ENCODE data around the gene LYRM1. TPM values are rescaled to one million over a fixed set of nuclear protein-coding genes. Genes with fewer than 3 reads are reported as not detected.
"Not testable (repeated sequence)": the region's sequence is repeated elsewhere in the genome, so short reads cannot be mapped to it uniquely, and the experiment has no call there.

The LYRM1 gene
- total RNA-seq, 2 experiments from 2014 or later: 13.3 to 14.0 TPM

- H3K27ac Mint-ChIP-seq: no peak overlapping the region
Observed at GRCh38 chr16:20968765-20969164, 68.2 kb downstream of the LYRM1 start.

GRCh38 chr16:20969386-20969785 lies 68.8 kb downstream of the LYRM1 start:
- no peak overlapping the region for H3K27ac Mint-ChIP-seq
- ATAC-seq (ENCODE audit: poor library complexity) (no peak), DNase-seq (no peak)
- H3K27me3 Mint-ChIP-seq: peaks cover 4% of the 10 kb centered on the region
- H3K4me1 Mint-ChIP-seq (ENCODE audit: low read depth): no peaks in the 10 kb centered on the region
- no peaks in the 10 kb centered on the region for H3K36me3 Mint-ChIP-seq (ENCODE audit: low read depth)
- POLR2A ChIA-PET: no interaction called here
- no peak for TF ChIP-seq CTCF (IDR thresholded peaks at IDR 0.05)
- H3K9me3 Mint-ChIP-seq: no peaks in the 10 kb centered on the region
- Histone ChIP-seq H3K4me1 (ENCODE audit: insufficient read depth, low read length) (no peaks in the 10 kb centered on the region), H3K4me3 (ENCODE audit: low read length) (no peak overlapping the region), H3K27me3 (ENCODE audit: control insufficient read depth in 1 of 2, insufficient read depth in 2 of 2, low read length in 2 of 2) (no peaks in the 10 kb centered on the region), H3K36me3 (ENCODE audit: insufficient read depth, low read length) (no peaks in the 10 kb centered on the region), H3K9me3 (ENCODE audit: control insufficient read depth in 1 of 2, insufficient read depth in 1 of 2, low read length in 2 of 2) (no peaks in the 10 kb centered on the region), H3K27ac (ENCODE audit: low read depth in 1 of 2, low read length in 2 of 2) (no peak overlapping the region)
- intact Hi-C loops (cut with DNase I, micrococcal nuclease): no loop called here
- no peak overlapping the region for H3K4me3 Mint-ChIP-seq
- CTCF ChIA-PET: no interaction called here

More at GRCh38 chr16:20968765-20969164, 68.2 kb downstream of the LYRM1 start:
- DNase-seq: no peak
- H3K36me3 ChIP-seq (ENCODE audit: insufficient read depth, low read length): no peaks in the 10 kb centered on the region
- no peak overlapping the region for H3K4me3 Mint-ChIP-seq
- H3K9me3 ChIP-seq (ENCODE audit: control insufficient read depth in 1 of 2, insufficient read depth in 1 of 2, low read length in 2 of 2): no peaks in the 10 kb centered on the region
- ChIA-PET CTCF (no interaction called here), POLR2A (no interaction called here)
- intact Hi-C loops (cut with DNase I, micrococcal nuclease): no loop called here
- no peaks in the 10 kb centered on the region for H3K4me1 Mint-ChIP-seq (ENCODE audit: low read depth)
- H3K27me3 Mint-ChIP-seq: peaks cover 4% of the 10 kb centered on the region
- ATAC-seq (ENCODE audit: poor library complexity): no peak
- no peak overlapping the region for H3K4me3 ChIP-seq (ENCODE audit: low read length)
- no peak overlapping the region for H3K27ac ChIP-seq (ENCODE audit: low read depth in 1 of 2, low read length in 2 of 2)
- no peaks in the 10 kb centered on the region for H3K27me3 ChIP-seq (ENCODE audit: control insufficient read depth in 1 of 2, insufficient read depth in 2 of 2, low read length in 2 of 2)
- no peak for TF ChIP-seq CTCF (IDR thresholded peaks at IDR 0.05)
- no peaks in the 10 kb centered on the region for H3K9me3 Mint-ChIP-seq
- no peaks in the 10 kb centered on the region for H3K36me3 Mint-ChIP-seq (ENCODE audit: low read depth)
- H3K4me1 ChIP-seq (ENCODE audit: insufficient read depth, low read length): no peaks in the 10 kb centered on the region

GRCh38 chr16:20971401-20971800 lies 70.8 kb downstream of the LYRM1 start:
- ChIA-PET CTCF (no interaction called here), POLR2A (interaction anchor here (0.7 kb wide), 1 partner anchor 328 kb away, joined by 4 read pairs; no protein-coding TSS in a partner anchor)
- intact Hi-C loops (cut with DNase I, micrococcal nuclease): no loop called here
- H3K36me3 ChIP-seq (ENCODE audit: insufficient read depth, low read length): no peaks in the 10 kb centered on the region
- Mint-ChIP-seq H3K36me3 (ENCODE audit: low read depth) (no peaks in the 10 kb centered on the region), H3K4me3 (no peak overlapping the region), H3K27ac (no peak overlapping the region), H3K27me3 (peaks cover 4% of the 10 kb centered on the region), H3K9me3 (no peaks in the 10 kb centered on the region), H3K4me1 (ENCODE audit: low read depth) (no peaks in the 10 kb centered on the region)
- H3K4me3 ChIP-seq (ENCODE audit: low read length): no peak overlapping the region
- no peaks in the 10 kb centered on the region for H3K4me1 ChIP-seq (ENCODE audit: insufficient read depth, low read length)
- TF ChIP-seq CTCF (IDR thresholded peaks at IDR 0.05): no peak
- no peaks in the 10 kb centered on the region for H3K9me3 ChIP-seq (ENCODE audit: control insufficient read depth in 1 of 2, insufficient read depth in 1 of 2, low read length in 2 of 2)
- H3K27me3 ChIP-seq (ENCODE audit: control insufficient read depth in 1 of 2, insufficient read depth in 2 of 2, low read length in 2 of 2): no peaks in the 10 kb centered on the region
- no peak for DNase-seq
- ATAC-seq (ENCODE audit: poor library complexity): no peak
- no peak overlapping the region for H3K27ac ChIP-seq (ENCODE audit: low read depth in 1 of 2, low read length in 2 of 2)

GRCh38 chr16:20973201-20973600 lies 72.6 kb downstream of the LYRM1 start:
- intact Hi-C loops (cut with DNase I, micrococcal nuclease); H3K27ac Mint-ChIP-seq; H3K4me1 Mint-ChIP-seq (ENCODE audit: low read depth); H3K27ac ChIP-seq (ENCODE audit: low read depth in 1 of 2, low read length in 2 of 2); H3K4me1 ChIP-seq (ENCODE audit: insufficient read depth, low read length); H3K36me3 ChIP-seq (ENCODE audit: insufficient read depth, low read length); H3K9me3 Mint-ChIP-seq; H3K36me3 Mint-ChIP-seq (ENCODE audit: low read depth); H3K27me3 ChIP-seq (ENCODE audit: control insufficient read depth in 1 of 2, insufficient read depth in 2 of 2, low read length in 2 of 2); CTCF ChIA-PET; ATAC-seq (ENCODE audit: poor library complexity); H3K27me3 Mint-ChIP-seq; H3K9me3 ChIP-seq (ENCODE audit: control insufficient read depth in 1 of 2, insufficient read depth in 1 of 2, low read length in 2 of 2); H3K4me3 Mint-ChIP-seq; POLR2A ChIA-PET; H3K4me3 ChIP-seq (ENCODE audit: low read length); DNase-seq: not testable (repeated sequence)

All from CD4-positive, alpha-beta T cell (primary cell).